HL-60 (cell line): Measurements from ENCODE around the gene HSD11B2.

Experiments
- CTCF ChIP-seq: IDR thresholded peaks from one replicate; pipeline ENCODE4 v1.5.1; 2011; ENCODE audit warnings: low read length, control low read depth, inconsistent platforms; ENCODE audit not compliant: insufficient read depth
- GABPA ChIP-seq: IDR thresholded peaks from 2 replicates; pipeline ENCODE4 v1.6.1; 2012; ENCODE audit warnings: low read depth
- POLR2AphosphoS5 ChIP-seq: IDR thresholded peaks from 2 replicates; pipeline ENCODE4 v1.6.1; 2012; ENCODE audit warnings: low read depth
- TF ChIP-seq, protein P1 (sequence below): IDR thresholded peaks from 2 replicates; pipeline ENCODE4 v1.6.1; 2012; ENCODE audit warnings: low read depth; ENCODE audit not compliant: insufficient replicate concordance

DNA sequence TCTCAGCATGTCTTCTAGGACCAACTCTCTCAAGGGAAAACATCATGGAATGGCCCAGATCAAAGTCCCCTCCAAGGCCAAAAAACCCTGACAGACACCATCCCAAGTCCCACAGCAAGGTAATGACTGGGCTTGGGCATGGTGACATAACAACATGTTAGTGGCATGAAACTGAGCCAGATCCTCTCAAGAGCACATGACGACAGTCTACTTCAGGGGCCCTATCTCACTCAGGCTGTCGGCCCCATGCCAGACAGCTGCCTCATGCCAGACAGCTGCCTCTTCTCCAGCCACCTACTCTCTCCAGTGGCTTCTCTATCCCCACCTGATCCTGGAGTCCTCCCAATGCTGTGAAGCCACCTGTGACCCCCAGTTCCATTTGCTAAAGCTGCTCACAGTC is 18.4 kb downstream of the HSD11B2 start:
- TF ChIP-seq CTCF (no peak), GABPA (no peak), POLR2AphosphoS5 (no peak)
- TF ChIP-seq, protein P1, sequence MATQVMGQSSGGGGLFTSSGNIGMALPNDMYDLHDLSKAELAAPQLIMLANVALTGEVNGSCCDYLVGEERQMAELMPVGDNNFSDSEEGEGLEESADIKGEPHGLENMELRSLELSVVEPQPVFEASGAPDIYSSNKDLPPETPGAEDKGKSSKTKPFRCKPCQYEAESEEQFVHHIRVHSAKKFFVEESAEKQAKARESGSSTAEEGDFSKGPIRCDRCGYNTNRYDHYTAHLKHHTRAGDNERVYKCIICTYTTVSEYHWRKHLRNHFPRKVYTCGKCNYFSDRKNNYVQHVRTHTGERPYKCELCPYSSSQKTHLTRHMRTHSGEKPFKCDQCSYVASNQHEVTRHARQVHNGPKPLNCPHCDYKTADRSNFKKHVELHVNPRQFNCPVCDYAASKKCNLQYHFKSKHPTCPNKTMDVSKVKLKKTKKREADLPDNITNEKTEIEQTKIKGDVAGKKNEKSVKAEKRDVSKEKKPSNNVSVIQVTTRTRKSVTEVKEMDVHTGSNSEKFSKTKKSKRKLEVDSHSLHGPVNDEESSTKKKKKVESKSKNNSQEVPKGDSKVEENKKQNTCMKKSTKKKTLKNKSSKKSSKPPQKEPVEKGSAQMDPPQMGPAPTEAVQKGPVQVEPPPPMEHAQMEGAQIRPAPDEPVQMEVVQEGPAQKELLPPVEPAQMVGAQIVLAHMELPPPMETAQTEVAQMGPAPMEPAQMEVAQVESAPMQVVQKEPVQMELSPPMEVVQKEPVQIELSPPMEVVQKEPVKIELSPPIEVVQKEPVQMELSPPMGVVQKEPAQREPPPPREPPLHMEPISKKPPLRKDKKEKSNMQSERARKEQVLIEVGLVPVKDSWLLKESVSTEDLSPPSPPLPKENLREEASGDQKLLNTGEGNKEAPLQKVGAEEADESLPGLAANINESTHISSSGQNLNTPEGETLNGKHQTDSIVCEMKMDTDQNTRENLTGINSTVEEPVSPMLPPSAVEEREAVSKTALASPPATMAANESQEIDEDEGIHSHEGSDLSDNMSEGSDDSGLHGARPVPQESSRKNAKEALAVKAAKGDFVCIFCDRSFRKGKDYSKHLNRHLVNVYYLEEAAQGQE, result no peak
